Mesendoderm (in vitro differentiated cells): ENCODE results near the gene ZFYVE27.

Source experiments
- DNase-seq: peaks from one replicate; pipeline ENCODE4 v3.0.0; 2013
- H2AK5ac ChIP-seq: 2 replicates; pipeline ENCODE4 v1.6.1; 2013; ENCODE audit warnings: low read length, inconsistent platforms
- H2BK120ac ChIP-seq: 2 replicates; pipeline ENCODE4 v1.6.1; 2013; ENCODE audit warnings: low read depth, mild to moderate bottlenecking, low read length, moderate library complexity, mixed read lengths
- H2BK15ac ChIP-seq: replicated peaks from 2 replicates; pipeline ENCODE4 v1.6.1; 2013; ENCODE audit warnings: low read depth, mild to moderate bottlenecking, moderate library complexity
- H2BK5ac ChIP-seq: 2 replicates; pipeline ENCODE4 v1.6.1; 2013; ENCODE audit warnings: low read length, inconsistent platforms
- H3K18ac ChIP-seq: 2 replicates; pipeline ENCODE4 v1.6.1; 2013; ENCODE audit warnings: mild to moderate bottlenecking, low read length, mixed read lengths
- H3K23ac ChIP-seq: one replicate; pipeline ENCODE4 v1.6.1; 2013; ENCODE audit warnings: low read length
- H3K27ac ChIP-seq: 2 replicates; pipeline ENCODE4 v1.5.1; 2013; ENCODE audit warnings: low read depth, mild to moderate bottlenecking, inconsistent platforms, low read length, moderate library complexity
- H3K27me3 ChIP-seq: 2 replicates; pipeline ENCODE4 v1.6.1; 2013; ENCODE audit warnings: low read length, control low read depth, mild to moderate bottlenecking, inconsistent platforms; ENCODE audit not compliant: insufficient read depth, poor library complexity
- H3K36me3 ChIP-seq: 2 replicates; pipeline ENCODE4 v1.6.1; 2013; ENCODE audit warnings: low read length, inconsistent platforms; ENCODE audit not compliant: control insufficient read depth, insufficient read depth
- H3K4ac ChIP-seq: one replicate; pipeline ENCODE4 v1.6.1; 2013; ENCODE audit warnings: low read depth, mild to moderate bottlenecking, low read length, moderate library complexity
- H3K4me1 ChIP-seq: 2 replicates; pipeline ENCODE4 v1.6.1; 2013; ENCODE audit warnings: low read depth, low read length, inconsistent platforms; ENCODE audit not compliant: control insufficient read depth
- H3K4me2 ChIP-seq: 2 replicates; pipeline ENCODE4 v1.6.1; 2013; ENCODE audit warnings: low read length
- H3K4me3 ChIP-seq: 2 replicates; pipeline ENCODE4 v1.5.1; 2013; ENCODE audit warnings: mild to moderate bottlenecking, low read length
- H3K56ac ChIP-seq: one replicate; pipeline ENCODE4 v1.6.1; 2013; ENCODE audit warnings: low read length
- H3K79me1 ChIP-seq: 2 replicates; pipeline ENCODE4 v1.6.1; 2013; ENCODE audit warnings: low read length, inconsistent platforms
- H3K79me2 ChIP-seq: 2 replicates; pipeline ENCODE4 v1.6.1; 2013; ENCODE audit warnings: mild to moderate bottlenecking, low read length; ENCODE audit not compliant: control insufficient read depth, insufficient read depth
- H3K9ac ChIP-seq: 2 replicates; pipeline ENCODE4 v1.6.1; 2013; ENCODE audit warnings: low read length, inconsistent platforms
- H4K5ac ChIP-seq: one replicate; pipeline ENCODE4 v1.6.1; 2013; ENCODE audit warnings: low read length
- H4K8ac ChIP-seq: one replicate; pipeline ENCODE4 v1.6.1; 2013; ENCODE audit warnings: low read depth, mild to moderate bottlenecking, control low read depth, low read length, moderate library complexity
- WGBS: extraction: QIAGEN DNeasy Blood & Tissue Kit; methylation state at CpG from one replicate; pipeline ENCODE4 v1.1.7; 2013; ENCODE audit warnings: low lambda C conversion rate, missing lambda C conversion rate; ENCODE audit not compliant: insufficient coverage; ENCODE audit errors: extremely low coverage; 5-methylcytosine and 5-hydroxymethylcytosine counted together

Gene ZFYVE27

DNA sequence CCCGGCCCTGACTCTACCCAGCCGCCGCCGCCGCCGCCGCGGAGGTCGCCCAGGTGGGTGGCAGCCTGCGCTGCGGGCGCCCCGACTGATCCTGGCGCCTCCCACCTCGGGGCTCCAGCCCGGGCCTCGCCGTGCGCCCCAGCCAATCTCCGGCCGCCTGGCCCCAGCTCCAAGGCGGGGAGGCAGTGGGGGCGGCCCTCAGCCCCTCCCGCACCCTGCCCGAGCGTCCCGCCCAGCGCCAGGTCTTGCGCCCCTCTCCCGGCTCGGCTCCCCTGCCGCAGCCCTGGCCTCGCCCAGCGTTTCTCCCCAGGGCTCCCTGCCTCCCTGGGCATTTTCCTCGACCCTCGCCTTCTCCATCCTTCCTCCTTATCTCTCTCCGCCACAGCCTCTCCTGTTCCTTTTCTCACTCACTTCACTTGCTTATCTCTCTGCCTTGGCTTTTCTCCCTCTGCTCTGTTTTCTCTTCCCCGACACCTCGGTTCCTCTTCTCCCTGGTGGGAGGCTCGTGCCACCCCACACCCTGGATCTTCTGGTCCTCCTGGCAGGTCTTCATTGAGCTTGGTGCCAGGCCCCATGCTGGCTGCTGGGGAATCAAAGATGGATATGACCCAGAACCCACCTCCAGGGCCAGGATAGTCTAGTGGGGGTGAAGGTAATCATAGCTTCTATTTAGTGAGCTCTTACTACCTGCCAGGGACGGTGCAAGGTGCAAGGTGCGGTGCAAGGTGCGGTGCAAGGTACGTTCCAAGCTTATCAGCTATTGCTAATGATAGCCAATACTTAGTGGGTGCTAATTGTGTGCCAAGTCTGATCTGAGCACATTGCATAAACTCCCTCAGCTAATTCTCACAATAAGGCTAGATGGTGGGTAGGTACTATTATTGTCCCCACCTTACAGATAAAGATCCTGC lies 35.2 kb downstream of the ZFYVE27 start, which contains the start of gene SFRP5:
SFRP5 (minus strand) TSS at position 87 of the 911 bp plus-strand sequence. CDS start 166 bp downstream, outside the sequence.
- Histone ChIP-seq H3K27me3 (peaks cover 19% of the 10 kb centered on the region), H3K27ac (no peak within 1 kb of the TSS), H3K79me1 (no peaks in the 10 kb centered on the region), H2AK5ac (no peak within 1 kb of the TSS), H3K4me1 (no peaks in the 10 kb centered on the region), H2BK5ac (no peak within 1 kb of the TSS), H3K56ac (peak within 1 kb of the TSS; percentile 74), H3K79me2 (no peaks in the 10 kb centered on the region), H3K23ac (no peak within 1 kb of the TSS), H3K4me2 (peak within 1 kb of the TSS; percentile 86), H2BK120ac (no peak within 1 kb of the TSS), H4K8ac (no peak within 1 kb of the TSS), H4K5ac (no peak within 1 kb of the TSS), H3K36me3 (no peaks in the 10 kb centered on the region), H3K9ac (peak within 1 kb of the TSS; percentile 34), H3K18ac (no peak within 1 kb of the TSS), H3K4me3 (peak within 1 kb of the TSS; percentile 6), H3K4ac (no peak within 1 kb of the TSS), H2BK15ac (no peak within 1 kb of the TSS)
- no peak for DNase-seq
- no CpG with 5 or more reads among the region's 44 CpGs for WGBS

DNA sequence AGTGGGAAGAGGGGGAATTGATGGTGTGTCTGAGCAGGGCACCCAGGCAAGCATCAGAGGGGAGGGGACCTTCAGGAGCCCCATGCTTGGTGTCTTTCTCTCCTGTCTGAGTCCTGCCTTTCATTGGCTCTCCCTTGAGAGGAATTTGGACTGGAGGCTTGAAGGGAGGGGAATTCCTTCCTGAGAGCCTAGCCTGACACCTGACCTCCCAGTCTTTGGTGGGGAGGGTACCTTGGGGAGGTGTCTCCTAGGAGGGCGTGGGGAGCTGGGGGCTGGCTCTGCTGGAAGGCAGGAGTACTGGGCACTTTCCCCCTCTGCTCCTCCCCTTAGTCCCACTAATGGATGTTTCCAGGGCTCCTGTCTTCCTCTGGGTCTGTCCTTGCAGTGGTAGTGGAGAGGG lies 36.2 kb downstream of the ZFYVE27 start:
- Histone ChIP-seq H2BK5ac (no peak overlapping the region), H3K9ac (no peak overlapping the region), H3K4me1 (no peaks in the 10 kb centered on the region), H3K79me2 (no peaks in the 10 kb centered on the region), H4K5ac (no peak overlapping the region), H3K56ac (no peak overlapping the region), H2BK15ac (no peak overlapping the region), H3K4me2 (no peak overlapping the region), H3K79me1 (no peaks in the 10 kb centered on the region), H3K27me3 (peaks cover 19% of the 10 kb centered on the region), H3K4me3 (no peak overlapping the region), H2BK120ac (no peak overlapping the region), H3K18ac (no peak overlapping the region), H3K23ac (no peak overlapping the region), H2AK5ac (no peak overlapping the region), H4K8ac (no peak overlapping the region), H3K4ac (no peak overlapping the region), H3K36me3 (no peaks in the 10 kb centered on the region), H3K27ac (no peak overlapping the region)
- DNase-seq, result peak; percentile 28
- WGBS, result no CpG with 5 or more reads among the region's 1 CpG

DNA sequence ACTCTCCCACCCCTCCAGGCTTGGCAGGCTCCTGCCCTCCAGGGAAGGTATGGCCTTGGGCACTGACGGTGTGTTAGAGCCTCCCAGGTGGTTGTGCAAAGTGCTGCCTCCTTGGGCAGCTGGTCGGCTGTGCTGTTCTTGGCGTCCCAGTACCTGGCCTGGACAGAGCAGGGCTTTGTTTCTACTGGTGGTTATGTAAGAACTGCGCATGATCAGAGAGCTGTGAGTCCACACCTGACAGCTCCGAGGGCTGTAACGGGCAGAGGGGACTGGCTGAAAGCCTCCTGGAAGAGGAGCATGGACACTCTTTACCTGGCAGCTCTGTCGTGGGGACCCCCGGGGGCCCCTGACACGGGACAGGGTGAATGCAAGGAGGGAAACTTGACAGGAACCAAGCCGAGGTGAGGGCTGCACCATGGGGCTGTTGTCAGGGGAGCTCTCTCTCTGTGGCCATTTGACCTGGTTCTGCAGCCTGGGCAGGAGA lies 37.9 kb downstream of the ZFYVE27 start:
- DNase-seq, result no peak
- H3K56ac ChIP-seq, result no peak overlapping the region
- H3K18ac ChIP-seq, result no peak overlapping the region
- no peak overlapping the region for H3K23ac ChIP-seq
- H3K27me3 ChIP-seq, result peaks cover 17% of the 10 kb centered on the region
- H3K36me3 ChIP-seq, result no peaks in the 10 kb centered on the region
- no peak overlapping the region for H2BK120ac ChIP-seq
- H4K5ac ChIP-seq, result no peak overlapping the region
- no peak overlapping the region for H2BK15ac ChIP-seq
- H3K79me2 ChIP-seq, result no peaks in the 10 kb centered on the region
- no peak overlapping the region for H3K4me3 ChIP-seq
- H3K4ac ChIP-seq, result no peak overlapping the region
- no peak overlapping the region for H4K8ac ChIP-seq
- no peaks in the 10 kb centered on the region for H3K79me1 ChIP-seq
- WGBS, result no CpG with 5 or more reads among the region's 10 CpGs
- no peak overlapping the region for H3K27ac ChIP-seq
- H3K4me1 ChIP-seq, result no peaks in the 10 kb centered on the region
- H2BK5ac ChIP-seq, result no peak overlapping the region
- no peak overlapping the region for H3K9ac ChIP-seq
- no peak overlapping the region for H2AK5ac ChIP-seq
- H3K4me2 ChIP-seq, result no peak overlapping the region

DNA sequence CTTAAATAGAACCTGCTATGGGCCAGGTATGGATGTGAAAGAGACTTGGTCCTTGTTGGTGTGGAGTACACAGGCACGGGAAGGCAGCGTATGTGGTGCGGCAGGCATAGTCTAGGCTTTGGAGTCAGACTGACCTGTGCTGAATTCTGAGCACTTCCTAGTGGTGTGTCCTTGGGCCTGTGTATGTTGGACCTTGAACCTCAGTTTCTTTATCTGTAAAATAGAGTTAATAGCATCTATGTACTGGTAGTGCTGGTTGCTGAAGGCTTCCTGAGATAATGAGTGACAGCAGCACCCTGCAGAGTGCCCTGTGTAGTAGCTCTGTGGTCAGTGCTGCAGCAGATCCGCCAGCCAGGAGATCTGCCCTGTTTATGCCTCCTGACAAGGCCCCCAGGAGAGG lies 40.2 kb downstream of the ZFYVE27 start:
- no peak overlapping the region for H3K27ac ChIP-seq
- no peaks in the 10 kb centered on the region for H3K36me3 ChIP-seq
- no peak overlapping the region for H4K8ac ChIP-seq
- no peak overlapping the region for H2BK5ac ChIP-seq
- H3K4me1 ChIP-seq, result peaks cover 8% of the 10 kb centered on the region
- no peak overlapping the region for H3K4me3 ChIP-seq
- H3K4ac ChIP-seq, result no peak overlapping the region
- H3K18ac ChIP-seq, result no peak overlapping the region
- no peak overlapping the region for H3K23ac ChIP-seq
- H3K4me2 ChIP-seq, result no peak overlapping the region
- H3K56ac ChIP-seq, result no peak overlapping the region
- no peak overlapping the region for H4K5ac ChIP-seq
- no peaks in the 10 kb centered on the region for H3K79me2 ChIP-seq
- WGBS, result no CpG with 5 or more reads among the region's 4 CpGs
- H3K9ac ChIP-seq, result no peak overlapping the region
- DNase-seq, result no peak
- no peak overlapping the region for H2AK5ac ChIP-seq
- H3K27me3 ChIP-seq, result peaks cover 3% of the 10 kb centered on the region
- no peak overlapping the region for H2BK15ac ChIP-seq
- no peaks in the 10 kb centered on the region for H3K79me1 ChIP-seq
- no peak overlapping the region for H2BK120ac ChIP-seq

DNA sequence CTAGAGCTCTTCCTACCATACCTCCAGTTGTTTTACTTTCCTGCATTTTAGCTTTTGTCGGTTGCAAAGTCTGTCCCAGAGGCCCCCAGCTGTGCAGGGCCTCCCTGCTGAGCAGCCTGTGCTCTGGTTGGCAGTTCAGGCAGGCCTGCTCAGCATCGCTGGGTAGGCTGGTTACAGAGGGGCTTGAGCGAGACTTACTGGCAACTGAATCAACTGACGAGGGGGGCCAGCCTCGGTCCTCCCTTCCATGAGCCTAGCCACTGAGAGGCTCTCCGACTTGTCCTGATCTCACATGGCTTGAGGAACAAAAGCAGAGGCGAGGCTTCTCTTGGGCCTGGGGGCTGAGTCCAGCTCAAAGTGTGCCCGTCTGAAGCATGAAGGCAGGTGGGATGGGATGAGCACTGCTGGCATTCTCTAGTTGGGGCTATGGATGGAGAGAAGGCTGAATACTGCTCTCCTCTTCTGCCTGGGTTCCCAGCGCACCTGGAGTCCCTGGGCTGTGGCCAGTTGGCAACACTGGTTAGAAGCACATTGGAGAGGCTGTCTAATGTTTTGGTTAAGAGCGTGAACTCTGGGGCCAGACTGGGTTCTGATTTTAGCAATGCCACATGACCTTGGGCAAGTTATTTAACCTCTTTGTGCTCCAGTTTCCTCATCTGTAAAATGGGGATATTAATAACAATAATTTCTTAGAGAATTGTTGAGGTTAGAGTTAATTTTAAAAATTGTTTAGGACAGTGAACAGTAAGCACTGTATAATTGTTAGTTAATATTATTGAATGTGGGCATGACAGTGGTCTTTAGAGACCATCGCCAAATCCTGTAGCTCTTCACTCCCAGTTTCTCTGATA lies 41.7 kb downstream of the ZFYVE27 start:
- Histone ChIP-seq H4K5ac (no peak overlapping the region), H3K23ac (no peak overlapping the region), H3K4me1 (peaks cover 8% of the 10 kb centered on the region), H3K56ac (no peak overlapping the region), H4K8ac (no peak overlapping the region), H2BK15ac (no peak overlapping the region), H3K18ac (no peak overlapping the region), H3K9ac (no peak overlapping the region), H3K27me3 (no peaks in the 10 kb centered on the region), H3K79me2 (no peaks in the 10 kb centered on the region), H2AK5ac (no peak overlapping the region), H3K4ac (no peak overlapping the region), H2BK5ac (no peak overlapping the region), H3K79me1 (no peaks in the 10 kb centered on the region), H3K27ac (no peak overlapping the region), H3K4me2 (no peak overlapping the region), H3K4me3 (no peak overlapping the region), H3K36me3 (no peaks in the 10 kb centered on the region), H2BK120ac (no peak overlapping the region)
- WGBS, result no CpG with 5 or more reads among the region's 11 CpGs
- no peak for DNase-seq
